A549 (cell line): ENCODE data around the gene FHL1. TPM values are rescaled to one million over a fixed set of nuclear protein-coding genes. Genes with fewer than 3 reads are reported as not detected.

ENCODE experiments used
- ATAC-seq, 2 experiments: fragments of 200-7000 bp in 1 of 2; fragments of >200 bp in 1 of 2; cut with Nextera tagmentation in 1 of 2; cut with Tn5 transposase in 1 of 2; 3 replicates each; pipeline versions ENCODE4 v1.8.0 to v1.9.1; 2018 to 2020; ENCODE audit warnings: mild to moderate bottlenecking in 1 of 2, moderate library complexity in 1 of 2
- CTCF ChIA-PET: fragments of 300-600 bp; sonication (Branson Sonifier 250); formaldehyde crosslinking; extraction: SDS; loops from one replicate; lab custom pipeline; 2021; ENCODE audit warnings: antibody characterized with exemption, inconsistent platforms; lab: Yijun Ruan, JAX
- POLR2A ChIA-PET: fragments of 350-600 bp; formaldehyde crosslinking; extraction: SDS; loops from one replicate; lab custom pipeline; 2021; ENCODE audit warnings: antibody characterized with exemption, inconsistent platforms; lab: Yijun Ruan, JAX
- DNase-seq, 2 experiments: peaks; one replicate each; pipeline versions ENCODE4 v3.0.0 to v3.0.0-alpha.2; 2011 to 2016; ENCODE audit warnings: low read depth in 1 of 2, low spot score in 1 of 2
- FAIRE-seq: peaks from 2 replicates; lab custom pipeline; 2011; peaks lifted over from hg19 to GRCh38; lab: Jason Lieb, UNC
- H3K27ac ChIP-seq, 2 experiments: fragments of >200 bp; sonication (Bioruptor Twin); formaldehyde crosslinking; 3 replicates each; pipeline ENCODE4 v1.5.1; 2016 to 2017
- H3K4me1 ChIP-seq: fragments of >200 bp; sonication (Bioruptor Twin); formaldehyde crosslinking; 3 replicates; pipeline ENCODE4 v1.6.1; 2016
- H3K4me2 ChIP-seq: fragments of >200 bp; sonication (Bioruptor Twin); formaldehyde crosslinking; 3 replicates; pipeline ENCODE4 v1.6.1; 2016
- H3K4me3 ChIP-seq: fragments of >200 bp; sonication (Bioruptor Twin); formaldehyde crosslinking; 3 replicates; pipeline ENCODE4 v1.5.1; 2016
- H3K9me3 ChIP-seq: fragments of >200 bp; sonication (Bioruptor Twin); formaldehyde crosslinking; 3 replicates; pipeline ENCODE4 v1.6.1; 2016
- BHLHE40 ChIP-seq: IDR thresholded peaks from 2 replicates; pipeline ENCODE4 v1.6.1; 2012; ENCODE audit warnings: low read depth, low read length, inconsistent platforms
- CBX8 ChIP-seq: fragments of 200-600 bp; sonication (generic); IDR thresholded peaks from 2 replicates; pipeline ENCODE4 v1.6.1; 2016
- CHD2 ChIP-seq: fragments of 150-350 bp; IDR thresholded peaks from 2 replicates; pipeline ENCODE4 v1.6.1; 2014; ENCODE audit warnings: low read length; ENCODE audit not compliant: partially characterized antibody
- EHF ChIP-seq: fragments of 250-450 bp; sonication (Bioruptor Pico); IDR thresholded peaks from 2 replicates; pipeline ENCODE4 v1.5.0; 2020; ENCODE audit warnings: mild to moderate bottlenecking
- FOSL2 ChIP-seq, 2 experiments: fragments of 450-650 bp in 1 of 2; fragments of >200 bp in 1 of 2; sonication (Bioruptor Twin) in 1 of 2; formaldehyde crosslinking; IDR thresholded peaks; 2 replicates each; pipeline versions ENCODE4 v1.5.0 to v1.6.1; 2016 to 2020; ENCODE audit warnings: mild to moderate bottlenecking in 1 of 2, moderate library complexity in 1 of 2
- FOXS1 ChIP-seq: fragments of 250-450 bp; sonication (Bioruptor Pico); IDR thresholded peaks from 2 replicates; pipeline ENCODE4 v1.5.0; 2020; ENCODE audit warnings: mild to moderate bottlenecking, moderate library complexity
- HOXB13 ChIP-seq: fragments of 250-450 bp; sonication (Bioruptor Pico); IDR thresholded peaks from 2 replicates; pipeline ENCODE4 v1.5.0; 2020; ENCODE audit warnings: low read depth, mild to moderate bottlenecking, moderate library complexity
- KDM1A ChIP-seq: fragments of 200-600 bp; sonication (generic); IDR thresholded peaks from 2 replicates; pipeline ENCODE4 v1.6.1; 2016; ENCODE audit warnings: low read depth, mild to moderate bottlenecking
- MYC ChIP-seq: IDR thresholded peaks from 2 replicates; pipeline ENCODE4 v1.6.1; 2012; ENCODE audit warnings: mild to moderate bottlenecking, inconsistent platforms, low read length, improper control_type of control experiment, borderline replicate concordance
- NFE2L2 ChIP-seq: fragments of 150-350 bp; conservative IDR thresholded peaks from 2 replicates; pipeline ENCODE4 v1.6.1; 2014; ENCODE audit warnings: low read length
- NPAS2 ChIP-seq: fragments of 250-450 bp; sonication (Bioruptor Pico); IDR thresholded peaks from 2 replicates; pipeline ENCODE4 v1.8.0; 2022; ENCODE audit warnings: mild to moderate bottlenecking, moderate library complexity, borderline replicate concordance
- PHF8 ChIP-seq: fragments of 200-600 bp; sonication (generic); IDR thresholded peaks from 2 replicates; pipeline ENCODE4 v1.6.1; 2016; ENCODE audit warnings: low read depth, mild to moderate bottlenecking, antibody characterized with exemption, moderate library complexity, borderline replicate concordance
- POLR2A ChIP-seq: IDR thresholded peaks from 2 replicates; pipeline ENCODE4 v1.6.1; 2012; ENCODE audit warnings: mild to moderate bottlenecking, low read length
- RAD21 ChIP-seq, 2 experiments: fragments of >200 bp in 1 of 2; sonication (Bioruptor Twin) in 1 of 2; formaldehyde crosslinking in 1 of 2; IDR thresholded peaks in 1 of 2; conservative IDR thresholded peaks in 1 of 2; 2 replicates in 1 of 2; 3 replicates in 1 of 2; pipeline ENCODE4 v1.6.1; 2012 to 2018; ENCODE audit warnings: inconsistent platforms in 1 of 2
- RCOR1 ChIP-seq: fragments of 150-350 bp; IDR thresholded peaks from 2 replicates; pipeline ENCODE4 v1.6.1; 2014; ENCODE audit warnings: antibody characterized with exemption, low read length, low read depth
- RFX5 ChIP-seq: fragments of 450-650 bp; IDR thresholded peaks from 2 replicates; pipeline ENCODE4 v1.7.1; 2014; ENCODE audit warnings: antibody characterized with exemption, mild to moderate bottlenecking, moderate library complexity
- RNF2 ChIP-seq: fragments of 200-600 bp; sonication (generic); IDR thresholded peaks from 2 replicates; pipeline ENCODE4 v1.6.1; 2016; ENCODE audit warnings: low read depth, mild to moderate bottlenecking, antibody characterized with exemption, moderate library complexity, borderline replicate concordance
- ZC3H11A ChIP-seq: fragments of 450-650 bp; IDR thresholded peaks from 2 replicates; pipeline ENCODE4 v1.6.1; 2014; ENCODE audit warnings: antibody characterized with exemption, mild to moderate bottlenecking
- ZFP36 ChIP-seq: fragments of 450-650 bp; IDR thresholded peaks from 2 replicates; pipeline ENCODE4 v1.6.1; 2014; ENCODE audit warnings: borderline replicate concordance; ENCODE audit not compliant: partially characterized antibody
- ZSCAN20 ChIP-seq: fragments of 250-450 bp; sonication (Bioruptor Pico); IDR thresholded peaks from 2 replicates; pipeline ENCODE4 v1.8.0; 2022; ENCODE audit warnings: mild to moderate bottlenecking, moderate library complexity
- WGBS: methylation state at CpG from one replicate; pipeline ENCODE4 v1.1.6; 2017; ENCODE audit errors: missing lambda C conversion rate; 5-methylcytosine and 5-hydroxymethylcytosine counted together
- polyA plus RNA-seq, 4 experiments: library from polyadenylated mRNA; depleted of rRNA in 3 of 4; stranded (reverse); fragments of >200 nt; fragmentation: RNase III in 1 of 4; extraction: RNeasy Plus Mini Kit Qiagen cat#74134 plus additional on column Dnase treatment in 1 of 4; gene quantifications; 2 replicates in 3 of 4; 3 replicates in 1 of 4; pipeline ENCODE4 v1.2.3, GENCODE V29; 2011 to 2017
- TF ChIP-seq, protein P1 (sequence below): fragments of >200 bp; sonication (Bioruptor Twin); formaldehyde crosslinking; IDR thresholded peaks from 3 replicates; pipeline ENCODE4 v1.5.1; 2016
- TF ChIP-seq, protein P2 (sequence below): fragments of >200 bp; sonication (Bioruptor Twin); formaldehyde crosslinking; IDR thresholded peaks from 2 replicates; pipeline ENCODE4 v1.6.1; 2016
- TF ChIP-seq, protein P3 (sequence below): IDR thresholded peaks from 2 replicates; pipeline ENCODE4 v1.6.1; 2012; ENCODE audit warnings: low read depth, borderline replicate concordance

FHL1 gene
- polyA plus RNA-seq, 2 of the 4 experiments (the other 2 are of a cell fraction) = 31.6 to 32.2 TPM

- TF ChIP-seq, protein P1, sequence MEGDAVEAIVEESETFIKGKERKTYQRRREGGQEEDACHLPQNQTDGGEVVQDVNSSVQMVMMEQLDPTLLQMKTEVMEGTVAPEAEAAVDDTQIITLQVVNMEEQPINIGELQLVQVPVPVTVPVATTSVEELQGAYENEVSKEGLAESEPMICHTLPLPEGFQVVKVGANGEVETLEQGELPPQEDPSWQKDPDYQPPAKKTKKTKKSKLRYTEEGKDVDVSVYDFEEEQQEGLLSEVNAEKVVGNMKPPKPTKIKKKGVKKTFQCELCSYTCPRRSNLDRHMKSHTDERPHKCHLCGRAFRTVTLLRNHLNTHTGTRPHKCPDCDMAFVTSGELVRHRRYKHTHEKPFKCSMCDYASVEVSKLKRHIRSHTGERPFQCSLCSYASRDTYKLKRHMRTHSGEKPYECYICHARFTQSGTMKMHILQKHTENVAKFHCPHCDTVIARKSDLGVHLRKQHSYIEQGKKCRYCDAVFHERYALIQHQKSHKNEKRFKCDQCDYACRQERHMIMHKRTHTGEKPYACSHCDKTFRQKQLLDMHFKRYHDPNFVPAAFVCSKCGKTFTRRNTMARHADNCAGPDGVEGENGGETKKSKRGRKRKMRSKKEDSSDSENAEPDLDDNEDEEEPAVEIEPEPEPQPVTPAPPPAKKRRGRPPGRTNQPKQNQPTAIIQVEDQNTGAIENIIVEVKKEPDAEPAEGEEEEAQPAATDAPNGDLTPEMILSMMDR = peak; percentile 52
- TF ChIP-seq RNF2 (no peak), ZSCAN20 (CRISPR knock-in tag) (no peak), RCOR1 (no peak), RFX5 (no peak), HOXB13 (CRISPR knock-in tag) (no peak), NFE2L2 (no peak), EHF (CRISPR knock-in tag) (no peak), ZFP36 (no peak), ZC3H11A (no peak), NPAS2 (no peak)
- TF ChIP-seq, protein P2, sequence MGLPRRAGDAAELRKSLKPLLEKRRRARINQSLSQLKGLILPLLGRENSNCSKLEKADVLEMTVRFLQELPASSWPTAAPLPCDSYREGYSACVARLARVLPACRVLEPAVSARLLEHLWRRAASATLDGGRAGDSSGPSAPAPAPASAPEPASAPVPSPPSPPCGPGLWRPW = no peak
- TF ChIP-seq, protein P3, sequence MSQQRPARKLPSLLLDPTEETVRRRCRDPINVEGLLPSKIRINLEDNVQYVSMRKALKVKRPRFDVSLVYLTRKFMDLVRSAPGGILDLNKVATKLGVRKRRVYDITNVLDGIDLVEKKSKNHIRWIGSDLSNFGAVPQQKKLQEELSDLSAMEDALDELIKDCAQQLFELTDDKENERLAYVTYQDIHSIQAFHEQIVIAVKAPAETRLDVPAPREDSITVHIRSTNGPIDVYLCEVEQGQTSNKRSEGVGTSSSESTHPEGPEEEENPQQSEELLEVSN = no peak
Measured at GRCh38 chrX:136209016-136209738, 61.8 kb downstream of the FHL1 start (continued).

GRCh38 chrX:136209751-136210150, 62.4 kb downstream of the FHL1 start:
- ChIA-PET POLR2A (interaction anchor here (1.0 kb wide), 1 partner anchor 182 kb away, joined by 5 read pairs; no protein-coding TSS in a partner anchor), CTCF (interaction anchor here (0.9 to 6.5 kb wide), 21 partner anchors 10 to 195 kb away, joined by 3 to 82 read pairs (median 4); no protein-coding TSS in a partner anchor)
- FAIRE-seq (no peak), DNase-seq (no peak), ATAC-seq (no peak)
- 67% methylated on average over 9 of the region's 9 CpGs for WGBS
- Histone ChIP-seq H3K4me2 (no peak overlapping the region), H3K9me3 (no peaks in the 10 kb centered on the region), H3K4me3 (no peak overlapping the region), H3K27ac (no peak overlapping the region), H3K4me1 (peaks cover 3% of the 10 kb centered on the region)
- TF ChIP-seq, protein P2 = no peak
- TF ChIP-seq BHLHE40 (no peak), CHD2 (no peak), PHF8 (no peak)

- Histone ChIP-seq H3K27ac (no peak overlapping the region), H3K4me1 (no peaks in the 10 kb centered on the region), H3K4me3 (no peak overlapping the region), H3K9me3 (no peaks in the 10 kb centered on the region), H3K4me2 (no peak overlapping the region)
- TF ChIP-seq MYC (no peak), NFE2L2 (no peak), RAD21 (conservative IDR thresholded peaks at IDR 0.05 in 1 of 2, IDR thresholded peaks at IDR 0.05 in 1 of 2) (no peak), KDM1A (no peak), NPAS2 (no peak), HOXB13 (CRISPR knock-in tag) (no peak), POLR2A (no peak), FOXS1 (CRISPR knock-in tag) (no peak), ZSCAN20 (CRISPR knock-in tag) (no peak), CBX8 (no peak), RNF2 (no peak), FOSL2 (IDR thresholded peaks at IDR 0.05) (no peak), FOSL2 (CRISPR knock-in tag; IDR thresholded peaks at IDR 0.05) (no peak)
- TF ChIP-seq, protein P2 = no peak
- no peak for DNase-seq
- FAIRE-seq = no peak
- ChIA-PET CTCF (interaction anchor here (0.9 to 6.5 kb wide), 14 partner anchors 13 to 195 kb away, joined by 3 to 82 read pairs (median 6); no protein-coding TSS in a partner anchor), POLR2A (no interaction called here)
- ATAC-seq = no peak
- 80% methylated on average over 7 of the region's 7 CpGs for WGBS
Measured at GRCh38 chrX:136210243-136210642, 62.9 kb downstream of the FHL1 start.
